ENCODE measurements around the gene AGAP3.

AGAP3 gene

DNA sequence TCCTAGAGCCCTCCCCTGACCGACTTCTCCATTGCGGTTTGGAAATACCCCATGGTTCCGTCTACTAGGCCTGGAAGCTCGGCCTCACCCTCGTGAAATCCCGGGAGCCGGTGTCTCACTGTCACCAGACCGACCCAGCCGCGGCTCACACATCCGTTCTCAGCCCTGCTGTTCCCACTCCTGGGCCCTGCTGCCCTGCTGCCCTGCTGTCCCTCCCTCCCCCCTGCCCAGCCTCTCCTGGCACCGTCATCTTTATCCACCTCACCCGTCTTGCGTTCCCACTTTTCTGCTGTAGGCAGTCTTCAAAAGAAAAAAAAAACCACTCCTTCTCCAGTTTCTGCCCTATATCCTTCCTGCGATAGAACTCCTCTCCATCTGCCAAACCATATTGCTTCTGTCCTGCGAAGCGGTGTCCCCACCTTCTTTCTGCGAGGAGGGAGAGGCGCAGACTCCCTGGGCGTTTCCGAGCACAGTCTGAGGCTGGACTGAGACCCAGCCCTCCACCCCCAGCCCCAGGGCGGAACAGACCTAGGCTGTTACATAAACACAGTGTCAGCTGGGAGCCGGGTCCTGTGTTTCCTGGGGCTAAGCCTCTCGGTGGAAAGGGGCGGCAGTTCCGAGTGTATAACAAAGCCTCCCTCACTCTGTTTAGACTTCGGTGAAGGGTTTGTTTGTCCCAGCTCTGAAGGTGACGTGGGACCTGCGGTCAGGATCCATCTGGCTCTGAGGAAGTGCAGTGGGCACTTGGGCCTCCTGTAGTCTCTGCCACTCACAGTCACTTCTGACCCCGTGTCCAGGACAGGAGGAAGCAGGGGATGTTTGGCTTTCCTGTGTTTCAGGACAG lies 2.8 kb downstream of the AGAP3 start:
- DNase-seq: no peak

DNA sequence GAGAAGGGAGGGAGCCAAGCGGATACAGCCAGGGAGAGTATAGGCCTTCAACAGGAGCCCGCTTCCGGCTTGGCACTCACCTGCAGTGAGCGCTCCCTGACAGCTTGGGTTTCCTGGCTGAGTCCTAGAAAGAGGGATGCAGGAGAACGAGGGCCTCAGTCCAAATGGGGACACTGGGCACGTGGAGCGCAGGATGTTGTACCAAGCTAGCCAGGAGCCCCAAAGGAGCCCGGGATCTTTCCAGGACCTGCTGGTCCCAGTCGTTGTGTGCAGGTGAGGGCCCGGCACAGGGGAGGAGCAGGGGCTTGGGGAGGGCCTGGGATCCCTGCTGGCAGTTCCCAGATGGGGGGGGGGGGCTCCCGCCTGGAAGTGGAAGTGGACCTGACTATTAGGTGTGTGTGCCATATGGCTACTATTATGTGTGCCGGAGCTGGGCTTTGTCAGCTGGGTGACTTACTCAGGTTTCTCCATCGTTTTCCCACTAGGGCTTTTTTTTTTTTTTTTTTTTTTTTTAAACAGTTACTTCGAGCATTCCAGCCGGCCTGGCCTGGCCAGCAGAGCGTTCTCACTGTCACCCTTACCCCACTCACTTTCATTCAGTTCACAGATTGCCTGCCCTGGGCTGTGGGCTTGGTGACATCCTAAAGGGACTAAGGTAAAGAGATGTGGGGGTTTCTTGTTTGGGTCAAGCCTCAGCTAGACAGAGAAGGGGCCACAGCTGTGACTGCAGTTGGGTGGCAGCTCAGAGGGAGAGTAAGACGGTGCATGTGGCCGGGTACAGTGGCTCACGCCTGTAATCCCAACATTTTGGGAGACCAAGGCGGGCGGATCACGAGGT lies 3.8 kb downstream of the AGAP3 start:
- DNase-seq: no peak

DNA sequence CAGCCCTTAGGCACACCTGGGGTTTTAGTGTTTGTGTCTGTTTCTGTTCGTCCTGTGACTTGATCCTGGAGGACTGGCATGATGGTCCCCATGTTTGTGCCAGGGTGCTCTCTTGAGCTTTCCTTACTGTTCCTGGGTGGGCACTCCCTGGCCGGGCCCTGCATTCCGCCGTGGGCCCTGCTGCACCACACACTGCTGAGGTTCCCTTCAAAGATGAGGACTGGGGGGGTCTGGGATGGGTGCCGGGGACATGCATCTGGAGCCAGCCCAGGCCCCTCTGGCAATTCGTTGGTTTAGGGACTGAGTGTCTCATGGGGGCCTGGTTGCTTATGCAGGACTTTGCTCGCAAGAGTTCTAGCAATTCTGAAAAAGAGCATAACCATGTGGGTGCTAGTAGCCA lies 4.7 kb downstream of the AGAP3 start:
- no peak for DNase-seq

DNA sequence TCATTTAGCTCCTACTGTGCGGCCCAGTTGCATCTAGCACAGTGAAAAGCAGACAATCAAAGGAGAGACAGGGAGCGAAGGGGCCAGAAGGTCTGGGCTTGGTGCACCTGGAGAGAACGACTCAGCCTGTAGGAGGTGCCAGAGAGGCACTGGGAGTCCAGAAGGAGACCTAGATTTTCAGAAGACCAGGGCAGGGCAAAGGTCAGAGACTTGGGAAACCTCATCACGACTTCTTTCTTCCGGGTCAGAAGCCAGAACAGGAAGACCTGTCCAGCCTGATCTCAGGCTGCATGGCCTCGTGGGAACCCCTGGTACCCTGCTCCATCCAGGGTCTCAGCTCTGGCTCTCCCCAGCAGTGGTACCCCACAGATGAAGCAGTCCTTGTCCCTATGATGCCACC lies 5.2 kb downstream of the AGAP3 start:
- peak; percentile 51 for DNase-seq

DNA sequence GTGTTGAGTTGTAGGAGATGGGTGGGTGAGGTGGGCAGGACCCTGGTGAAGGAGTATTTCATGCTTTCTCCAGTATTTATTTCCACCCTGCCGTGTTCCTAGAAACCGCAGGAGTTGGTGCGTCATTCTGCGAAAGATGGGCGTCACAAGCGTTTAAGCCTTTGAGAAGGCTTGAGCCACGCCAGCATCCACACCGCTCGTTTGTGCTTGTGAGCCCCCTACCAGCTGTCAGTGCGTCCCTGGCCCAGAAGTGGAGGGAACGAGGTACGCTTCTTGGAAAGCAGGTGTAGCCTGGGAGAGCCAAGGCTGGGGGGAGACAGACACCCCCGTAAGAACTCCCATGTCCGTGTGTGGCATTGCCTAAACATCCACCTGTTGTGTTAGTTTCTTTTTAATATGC lies 5.7 kb downstream of the AGAP3 start:
- no peak for DNase-seq

DNA sequence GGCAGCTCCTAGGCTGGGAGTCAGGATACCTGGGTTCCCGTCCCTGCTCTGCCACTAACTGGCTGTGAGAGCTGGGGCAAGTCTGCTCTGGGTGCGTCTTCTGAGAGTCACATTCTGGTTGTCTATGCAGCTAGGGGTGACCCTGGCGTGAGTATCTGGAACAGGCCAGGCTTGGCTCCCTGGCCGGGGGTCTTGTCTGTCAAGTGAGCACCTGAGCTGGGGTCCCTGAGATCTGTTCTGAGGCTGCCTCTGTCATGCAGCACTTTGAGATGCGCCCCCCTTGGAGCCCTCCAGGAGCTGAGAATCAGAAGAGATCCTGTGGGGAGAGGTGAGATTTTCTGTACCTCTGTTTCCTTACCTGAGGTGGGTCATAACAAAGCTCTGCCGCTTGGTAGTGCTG lies 7.5 kb downstream of the AGAP3 start:
- DNase-seq: no peak

DNA sequence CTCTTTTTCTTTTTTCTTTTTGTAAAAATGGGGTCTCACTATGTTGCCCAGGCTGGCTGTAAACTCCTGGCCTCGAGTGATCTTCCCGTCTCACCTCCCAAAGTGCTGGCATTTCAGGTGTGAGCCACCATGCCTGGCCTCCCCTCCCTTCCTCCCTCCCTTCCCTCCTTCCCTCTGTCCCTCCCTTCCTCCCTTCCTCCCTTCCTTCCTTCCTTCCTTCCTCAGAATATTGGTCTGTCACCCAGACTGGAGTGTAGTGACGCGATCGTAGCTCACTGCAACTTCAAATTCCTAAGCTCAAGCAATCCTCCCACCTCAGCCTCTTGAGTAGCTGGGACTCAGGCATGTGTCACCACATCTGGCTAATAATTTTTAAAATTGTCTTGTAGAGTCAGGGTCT lies 8.4 kb downstream of the AGAP3 start:
- DNase-seq: no peak

DNA sequence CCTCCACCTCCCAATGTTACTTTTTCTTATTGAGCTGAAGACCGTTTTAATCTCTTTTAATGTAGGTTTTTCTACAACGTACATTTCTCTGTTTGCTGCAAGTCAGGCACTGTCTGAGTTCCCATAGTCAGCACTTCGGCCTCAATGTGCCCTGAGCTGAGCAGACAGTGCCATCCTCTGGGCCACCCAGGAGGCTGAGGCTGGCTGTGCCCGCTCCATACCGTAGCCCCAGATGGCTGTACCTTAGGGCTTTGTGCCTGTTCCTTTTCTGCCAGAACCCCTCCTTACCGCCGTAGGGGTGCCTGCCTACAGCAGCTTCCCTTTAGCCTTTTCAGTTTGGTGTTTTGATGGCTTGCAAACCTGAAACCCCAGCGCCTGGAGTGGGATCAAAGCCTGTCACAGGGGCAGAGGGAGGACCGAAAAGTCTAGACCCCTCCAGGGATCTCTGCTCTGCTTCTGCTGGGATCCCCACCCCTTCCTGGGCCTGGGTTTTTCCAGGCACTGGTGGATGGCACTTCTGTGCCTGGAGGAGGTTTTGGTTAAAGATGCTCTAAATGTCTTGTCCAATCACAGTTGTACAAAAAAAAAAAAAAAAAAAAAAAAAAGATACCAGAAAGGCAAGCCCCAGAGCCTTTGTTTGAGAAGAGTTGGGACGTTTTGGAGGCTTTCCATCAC lies 9.0 kb downstream of the AGAP3 start:
- DNase-seq: no peak

DNA sequence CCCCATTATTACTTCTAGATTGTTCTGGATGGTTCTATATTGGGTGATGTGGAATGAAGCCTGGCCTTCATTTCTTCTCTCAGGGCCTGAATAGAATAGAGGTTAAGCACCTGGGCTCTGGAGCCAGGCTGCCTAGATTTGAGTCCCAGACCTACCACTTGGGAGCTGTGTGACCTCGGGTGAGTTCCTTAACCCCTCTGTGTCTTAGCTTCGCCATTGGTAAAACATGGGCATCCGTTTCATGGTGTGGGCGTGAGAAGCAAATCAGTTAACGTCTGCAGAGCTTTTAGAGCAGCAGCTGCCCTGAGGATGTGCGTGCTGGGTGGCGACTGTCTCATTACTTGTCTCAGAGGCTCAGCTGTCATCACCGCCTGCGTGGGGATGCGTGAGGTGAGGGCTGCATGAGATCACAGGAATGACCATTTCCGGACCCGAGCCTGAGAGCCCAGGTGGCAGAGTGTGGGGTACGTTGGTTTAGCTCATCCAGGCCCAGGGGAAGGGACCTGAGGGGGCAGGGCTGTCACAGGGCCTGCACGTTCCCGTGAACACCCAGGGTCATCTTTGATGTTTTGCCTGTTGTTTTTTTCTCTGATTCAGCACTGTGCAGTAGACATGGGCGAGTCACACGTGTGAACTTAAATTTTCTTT lies 9.7 kb downstream of the AGAP3 start:
- no peak for DNase-seq

DNA sequence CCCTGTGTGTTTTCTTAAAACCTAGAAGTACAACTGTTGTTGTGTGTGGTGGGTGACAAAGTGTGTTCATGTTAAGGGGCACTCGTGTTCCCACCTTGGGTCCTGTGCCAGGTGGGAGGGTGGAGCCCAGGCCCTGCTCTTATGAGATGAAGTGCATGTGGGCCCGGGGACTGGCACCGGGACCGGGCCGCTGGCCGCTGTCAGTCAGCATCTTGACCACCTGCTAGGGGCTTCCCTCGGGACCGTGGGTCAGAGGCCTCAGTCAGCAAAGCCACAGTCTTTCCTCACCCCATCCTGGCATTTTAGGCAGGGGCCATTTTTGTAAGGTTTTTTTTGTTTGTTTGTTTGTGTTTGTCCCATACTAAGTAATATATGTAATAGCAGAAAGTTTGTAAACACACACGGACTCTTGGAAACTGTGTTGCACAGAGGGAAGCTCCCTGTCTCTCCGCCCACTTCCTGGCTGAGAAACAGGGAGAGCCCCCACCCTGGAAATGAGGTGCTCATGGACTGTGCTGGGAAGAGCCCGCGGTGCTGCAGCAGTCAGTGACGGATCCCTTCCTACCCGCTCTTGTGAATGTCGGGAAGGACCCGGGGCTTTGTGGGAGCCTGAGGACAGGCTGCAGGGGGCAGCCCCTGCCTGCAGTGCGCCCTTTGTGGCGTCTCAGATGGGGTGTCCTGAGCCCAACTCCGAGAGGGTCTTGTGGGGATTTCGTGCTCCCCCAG lies 13.4 kb downstream of the AGAP3 start:
- DNase-seq: no peak

DNA sequence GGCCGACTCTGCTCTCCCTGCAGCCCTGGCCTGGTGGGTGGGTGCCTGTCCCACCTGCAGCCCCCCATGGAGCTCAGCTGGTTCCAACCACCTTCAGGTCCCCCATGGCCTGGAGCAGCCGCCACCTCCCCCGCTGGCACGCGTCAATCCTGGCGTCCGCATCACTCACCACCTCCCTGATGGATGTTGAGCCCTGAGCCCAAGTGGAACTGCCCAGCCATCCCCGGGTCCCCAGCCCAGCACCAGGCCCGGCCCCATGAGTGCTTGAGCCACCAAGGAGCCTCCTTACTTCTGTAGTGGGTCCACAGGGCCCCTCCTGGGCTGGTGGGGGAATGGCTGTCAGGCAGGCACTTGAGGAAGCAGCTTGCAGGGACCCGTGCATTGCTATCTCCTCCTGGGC lies 14.6 kb downstream of the AGAP3 start:
- DNase-seq: no peak

DNA sequence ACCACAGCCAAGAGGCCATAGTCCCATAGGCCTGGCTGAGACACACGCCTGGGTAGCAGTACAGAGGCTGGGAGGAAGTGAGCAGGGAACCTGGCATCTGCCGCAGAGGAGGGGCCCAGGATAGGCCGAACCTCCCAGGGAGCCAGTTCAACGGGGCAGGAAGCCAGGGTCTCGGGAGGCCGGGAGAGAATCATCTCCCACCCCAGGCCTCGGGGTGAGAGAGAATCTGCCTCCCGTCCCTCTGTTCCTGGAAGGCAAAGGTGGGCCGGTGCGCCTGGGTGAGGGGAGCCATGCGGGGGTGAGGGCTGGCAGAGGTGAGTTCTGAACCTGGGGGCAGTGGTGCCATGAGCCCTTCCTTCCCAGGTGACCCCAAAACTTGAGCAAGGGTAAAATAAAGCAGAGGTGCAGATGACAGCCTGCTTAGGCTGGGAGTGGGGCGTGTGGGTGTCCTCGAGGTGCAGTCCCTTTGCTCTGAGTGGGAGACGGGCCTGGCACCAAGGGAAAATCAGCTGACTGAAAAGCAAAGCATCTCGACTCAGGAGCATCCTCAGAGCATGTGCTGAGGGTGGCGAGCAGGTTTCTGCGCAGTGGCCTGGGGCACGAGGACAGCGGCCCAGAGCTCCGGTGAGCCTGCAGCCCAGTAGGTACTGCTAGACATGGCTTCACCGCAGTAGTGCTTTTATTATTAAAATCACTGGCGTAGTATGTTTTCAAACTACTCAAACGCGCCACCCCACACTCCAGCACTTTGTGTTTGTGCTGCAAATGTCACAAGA lies 15.5 kb downstream of the AGAP3 start:
- no peak for DNase-seq

DNA sequence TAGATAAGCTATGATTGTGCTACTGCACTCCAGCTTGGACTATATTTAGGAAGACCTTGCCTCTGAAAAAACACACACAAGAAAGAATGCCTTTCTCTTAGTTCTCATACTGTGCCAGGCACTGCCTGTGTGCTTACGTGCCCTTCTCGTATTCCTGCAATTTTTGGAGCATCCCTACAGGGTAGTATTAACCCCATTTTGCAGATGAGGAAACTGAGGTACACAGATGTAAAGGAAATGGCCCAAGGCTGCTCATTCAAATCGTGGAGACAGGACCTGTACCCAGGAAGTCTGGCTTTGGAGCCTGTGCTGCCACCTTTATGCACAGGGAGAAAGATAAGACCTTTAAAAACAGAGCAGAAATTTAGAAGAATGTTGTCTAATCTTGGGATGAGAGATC lies 16.7 kb downstream of the AGAP3 start:
- no peak for DNase-seq

DNA sequence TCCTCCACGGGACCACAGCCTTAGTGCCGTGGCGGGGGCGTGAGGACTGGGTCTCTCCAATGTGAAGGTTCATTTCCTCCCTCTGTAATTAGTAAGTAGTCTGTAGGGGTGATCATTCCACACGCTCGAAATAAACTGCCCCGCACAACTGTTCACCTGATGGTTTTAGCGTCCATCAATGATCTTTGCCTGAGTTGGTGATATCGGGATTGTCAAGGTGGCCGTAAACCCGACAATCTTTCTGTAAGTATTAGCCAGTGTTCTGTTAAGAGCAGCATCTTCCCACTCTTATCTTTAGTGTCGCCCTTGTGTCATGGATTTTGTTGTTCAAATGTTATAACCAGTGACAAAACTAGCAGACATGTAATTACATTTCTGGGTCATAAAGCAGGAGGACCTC lies 17.7 kb downstream of the AGAP3 start:
- no peak for DNase-seq

DNA sequence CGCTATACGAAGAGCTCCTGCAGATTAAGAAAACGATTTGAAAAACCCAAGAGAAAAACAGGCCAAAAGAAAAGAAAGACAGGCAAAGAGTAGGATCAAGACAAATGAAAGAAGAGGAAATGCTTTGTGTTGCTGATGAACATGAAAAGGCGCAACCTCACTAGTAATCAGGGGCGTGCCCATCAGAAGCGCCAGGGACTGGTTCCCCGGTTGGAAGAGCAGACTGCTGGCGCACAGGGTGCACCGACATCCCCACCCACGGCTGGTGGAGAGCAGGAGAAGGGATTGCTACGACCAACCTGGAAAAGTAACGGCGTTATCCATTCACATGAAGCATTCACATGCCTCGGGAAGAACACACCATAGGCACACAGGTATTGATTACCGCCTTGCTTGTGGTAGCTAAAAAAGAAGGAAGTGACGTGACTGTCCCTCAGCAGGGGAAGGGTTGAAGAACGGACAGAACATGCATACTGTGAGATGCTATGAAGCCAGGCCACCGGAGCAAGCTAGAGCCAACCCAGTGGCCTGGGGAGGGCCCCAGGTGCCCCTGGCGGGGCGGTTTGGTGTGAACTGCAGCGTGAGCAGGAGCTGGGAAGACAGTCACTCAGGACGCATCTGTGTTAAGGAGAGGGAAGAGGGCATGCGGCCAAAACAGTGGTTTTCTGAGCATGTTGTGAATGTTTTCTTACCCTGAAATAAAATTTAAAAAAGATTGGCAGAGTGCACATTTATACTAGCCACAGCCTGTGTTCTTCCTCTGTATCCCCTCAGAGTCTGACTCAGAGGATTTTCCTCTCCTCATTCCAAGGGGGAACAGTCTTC lies 18.3 kb downstream of the AGAP3 start:
- no peak for DNase-seq

DNA sequence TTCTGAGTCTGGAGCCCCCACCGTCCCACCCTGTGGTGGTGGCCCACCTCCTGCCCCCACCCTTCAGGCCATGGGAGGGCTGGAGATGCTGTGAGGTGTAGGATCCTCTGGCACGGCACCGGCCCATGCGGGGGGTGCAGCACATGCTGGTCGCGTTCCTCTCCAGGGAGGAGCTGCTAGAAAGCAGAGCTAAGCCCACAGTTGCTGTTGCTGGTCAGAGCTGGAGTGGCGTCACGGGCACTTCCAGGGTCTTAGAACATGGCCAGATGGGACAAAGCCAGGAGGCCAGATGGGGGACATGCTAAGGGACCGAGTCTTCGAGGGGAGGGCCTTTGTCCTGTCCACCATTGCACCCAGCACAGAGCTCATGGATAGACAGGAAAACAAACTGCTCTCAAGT lies 21.6 kb downstream of the AGAP3 start:
- no peak for DNase-seq

DNA sequence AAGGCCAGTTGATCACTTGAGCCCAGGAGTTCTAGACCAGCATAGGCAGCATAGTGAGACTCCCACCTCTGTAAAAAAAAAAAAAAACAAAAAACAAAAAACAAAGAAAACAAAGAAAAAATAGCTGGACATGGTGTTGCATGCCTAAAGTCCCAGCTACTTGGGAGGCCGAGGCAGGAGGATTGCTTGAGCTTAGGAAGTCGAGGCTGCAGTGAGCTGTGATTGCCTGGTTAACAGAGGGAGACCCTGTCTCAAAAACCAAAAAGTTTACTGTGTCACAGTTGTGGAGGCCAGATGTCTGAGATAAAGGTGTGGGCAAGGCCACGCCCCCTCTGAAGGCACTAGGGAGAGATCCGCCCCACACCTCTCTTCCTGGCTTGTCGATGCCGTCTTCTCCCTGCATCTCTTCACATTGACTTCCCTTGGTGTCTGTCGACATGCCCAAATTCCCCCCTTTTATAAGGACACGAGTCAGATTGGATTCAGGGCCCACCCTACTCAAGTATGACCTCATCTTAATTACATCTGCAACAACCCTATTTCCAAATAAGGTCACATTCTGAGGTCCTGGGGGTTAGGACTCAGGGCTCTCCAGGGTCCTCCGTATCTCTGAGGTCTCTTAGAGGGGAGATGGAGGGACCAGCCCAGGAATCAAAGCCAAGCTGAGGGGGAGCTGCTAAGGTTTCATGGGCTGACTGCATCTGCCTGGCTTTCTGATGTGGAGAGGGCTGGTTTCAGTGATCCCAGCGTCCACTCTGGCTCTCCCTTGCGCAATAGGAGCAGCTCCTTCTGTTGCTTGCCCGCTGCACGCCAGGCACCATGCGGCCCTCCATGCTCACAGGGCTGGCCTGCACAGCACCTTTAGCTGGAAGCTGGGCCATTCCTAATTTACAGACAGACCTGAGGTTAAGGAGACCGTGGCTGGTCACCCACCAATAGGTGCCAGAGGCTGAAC lies 23.1 kb downstream of the AGAP3 start:
- no peak for DNase-seq

DNA sequence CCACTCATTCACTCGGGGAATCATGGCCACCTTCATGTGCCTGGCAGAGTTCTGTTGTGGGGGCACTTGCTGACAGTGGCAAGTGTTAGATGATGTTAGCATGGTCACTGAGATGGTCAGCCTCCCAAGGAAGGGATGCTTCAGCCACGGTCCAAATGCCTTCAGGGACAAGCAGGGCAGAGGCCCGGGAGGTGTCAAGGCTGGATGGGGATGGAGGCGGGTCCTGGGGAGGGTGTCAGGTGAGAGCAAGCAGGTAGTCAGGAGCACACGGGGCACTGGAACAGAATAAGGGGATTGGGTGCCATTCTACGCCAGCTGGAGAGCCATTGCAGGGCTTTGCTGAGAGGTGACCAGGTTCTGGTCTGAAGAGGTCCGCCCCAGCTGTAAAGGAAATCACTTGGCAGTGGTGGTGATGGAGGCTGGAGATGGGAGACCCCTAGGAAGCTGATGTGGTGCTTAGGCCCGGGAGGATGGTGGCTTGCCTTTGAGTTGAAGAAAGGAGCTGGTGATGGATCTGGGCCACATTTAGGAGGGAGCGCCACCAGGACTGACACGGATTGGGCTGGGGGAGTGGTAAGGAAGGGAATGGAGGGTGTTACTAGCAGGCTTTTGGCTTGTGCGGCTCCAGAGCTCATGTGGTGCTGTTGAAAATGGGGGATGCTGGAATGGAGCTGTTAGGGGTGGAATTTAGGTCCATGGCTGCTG lies 24.1 kb downstream of the AGAP3 start:
- DNase-seq: no peak
